ENCODE results near the gene RET.

Gene RET

GRCh38 chr10:43076876-43077420 lies at the start of gene RET:
TSS of gene RET (plus strand) at chr10:43077069. CDS start at chr10:43077259, 190 bp downstream.
- DNase-seq: peak; percentile 70

- DNase-seq: no peak
Observed at GRCh38 chr10:43027331-43027955, 49.4 kb upstream of the RET start.

GRCh38 chr10:43028143-43028542 lies 48.7 kb upstream of the RET start:
- DNase-seq: no peak

- DNase-seq: no peak
Observed at GRCh38 chr10:43029043-43029442, 47.8 kb upstream of the RET start.

GRCh38 chr10:43032613-43033012 lies 44.3 kb upstream of the RET start:
- no peak for DNase-seq

- DNase-seq: no peak
Observed at GRCh38 chr10:43035800-43036199, 41.1 kb upstream of the RET start.

- DNase-seq: no peak
Observed at GRCh38 chr10:43036481-43037428, 40.1 kb upstream of the RET start.

- no peak for DNase-seq
Observed at GRCh38 chr10:43037440-43037839, 39.4 kb upstream of the RET start.

- no peak for DNase-seq
Observed at GRCh38 chr10:43037942-43038782, 38.7 kb upstream of the RET start.

- DNase-seq: no peak
Observed at GRCh38 chr10:43038783-43039623, 37.9 kb upstream of the RET start.

GRCh38 chr10:43039624-43040481 lies 37.0 kb upstream of the RET start:
- no peak for DNase-seq

GRCh38 chr10:43040482-43041256 lies 36.2 kb upstream of the RET start:
- DNase-seq: no peak

- DNase-seq: no peak
Observed at GRCh38 chr10:43041422-43042342, 35.2 kb upstream of the RET start.

GRCh38 chr10:43042503-43043341 lies 34.1 kb upstream of the RET start:
- DNase-seq: no peak

GRCh38 chr10:43043342-43043772 lies 33.5 kb upstream of the RET start:
- no peak for DNase-seq

GRCh38 chr10:43043773-43044447 lies 33.0 kb upstream of the RET start:
- no peak for DNase-seq

GRCh38 chr10:43044448-43044921 lies 32.4 kb upstream of the RET start:
- no peak for DNase-seq
